Peyer's patch (tissue), 4 donors: ENCODE measurements around the gene IMMP1L. TPM values are rescaled to one million over a fixed set of nuclear protein-coding genes. Genes with fewer than 3 reads are reported as not detected.

Experiments
- DNase-seq, 3 donors: peaks; one replicate each; pipeline ENCODE4 v3.0.0-alpha.2; 2017 to 2019
- H3K27ac ChIP-seq, 4 donors: fragments of 200-600 bp; sonication (generic); one replicate each; pipeline ENCODE4 v1.5.1; 2016 to 2019
- H3K27me3 ChIP-seq, 2 donors: fragments of 200-600 bp; sonication (generic); one replicate each; pipeline ENCODE4 v1.5.1; 2019
- H3K36me3 ChIP-seq, 3 donors: fragments of 200-600 bp; sonication (generic); one replicate each; pipeline ENCODE4 v1.5.1; 2016 to 2019
- H3K4me1 ChIP-seq, 4 donors: fragments of 200-600 bp; sonication (generic); one replicate each; pipeline ENCODE4 v1.5.1; 2016 to 2019
- H3K4me3 ChIP-seq, 4 donors: fragments of 200-600 bp; sonication (generic); 1 replicate in 3 of 4; 2 replicates in 1 of 4; pipeline ENCODE4 v1.5.1; 2016 to 2019; ENCODE audit warnings: mild to moderate bottlenecking in 1 of 4
- H3K9me3 ChIP-seq, 4 donors: fragments of 200-600 bp; sonication (generic); one replicate each; pipeline ENCODE4 v1.5.1; 2016 to 2019; ENCODE audit warnings: mild to moderate bottlenecking in 1 of 4
- CTCF ChIP-seq, 6 experiments: fragments of 450-650 bp in 4 of 6; fragments of 200-600 bp in 2 of 6; sonication (generic) in 1 of 6; IDR thresholded peaks; one replicate each; pipeline ENCODE4 v1.5.1; 2017 to 2019; ENCODE audit warnings: antibody characterized with exemption in 6 of 6, mild to moderate bottlenecking in 3 of 6, moderate library complexity in 1 of 6
- POLR2A ChIP-seq, 2 donors: fragments of 450-650 bp; IDR thresholded peaks; one replicate each; pipeline ENCODE4 v1.5.1; 2017; ENCODE audit warnings: antibody characterized with exemption in 2 of 2, mild to moderate bottlenecking in 2 of 2, moderate library complexity in 2 of 2
- total RNA-seq, 4 donors: library from RNA; depleted of rRNA; stranded (reverse); fragments of >200 nt; gene quantifications; one replicate each; pipeline ENCODE4 v1.1.0, GENCODE V29; 2016

IMMP1L gene
- total RNA-seq, 4 donors from 2014 or later: 11.6 to 38.0 (median 20.1) TPM

GRCh38 chr11:31531293-31531692 lies 21.9 kb upstream of the IMMP1L start:
- TF ChIP-seq CTCF (IDR thresholded peaks at IDR 0.05): no peak
- no peak for TF ChIP-seq POLR2A (IDR thresholded peaks at IDR 0.05)
- Histone ChIP-seq H3K9me3 (no peaks in the 10 kb centered on the region), H3K4me1 (no peaks in the 10 kb centered on the region), H3K4me3 (no peak overlapping the region), H3K27me3 (no peaks in the 10 kb centered on the region), H3K27ac (no peak overlapping the region), H3K36me3 (no peaks in the 10 kb centered on the region)
- no peak for DNase-seq

- TF ChIP-seq POLR2A (IDR thresholded peaks at IDR 0.05) (no peak), CTCF (IDR thresholded peaks at IDR 0.05) (no peak)
- no peaks in the 10 kb centered on the region for H3K9me3 ChIP-seq
- H3K4me1 ChIP-seq: no peaks in the 10 kb centered on the region
- DNase-seq: no peak
- no peaks in the 10 kb centered on the region for H3K36me3 ChIP-seq
- H3K4me3 ChIP-seq: no peak overlapping the region
- no peak overlapping the region for H3K27ac ChIP-seq
- no peaks in the 10 kb centered on the region for H3K27me3 ChIP-seq
These were observed 20.3 kb upstream of the IMMP1L start for GRCh38 chr11:31529701-31530100.

- Histone ChIP-seq H3K27me3 (no peaks in the 10 kb centered on the region), H3K4me1 (no peaks in the 10 kb centered on the region), H3K36me3 (no peaks in the 10 kb centered on the region), H3K27ac (no peak overlapping the region), H3K4me3 (no peak overlapping the region), H3K9me3 (no peaks in the 10 kb centered on the region)
- TF ChIP-seq POLR2A (IDR thresholded peaks at IDR 0.05): no peak
- TF ChIP-seq CTCF (IDR thresholded peaks at IDR 0.05): no peak
- no peak for DNase-seq
These were observed 19.8 kb upstream of the IMMP1L start for GRCh38 chr11:31529189-31529588.

GRCh38 chr11:31521497-31522150 lies 12.2 kb upstream of the IMMP1L start:
- Histone ChIP-seq H3K4me3 (no peak overlapping the region), H3K36me3 (no peaks in the 10 kb centered on the region), H3K9me3 (no peaks in the 10 kb centered on the region), H3K4me1 (no peaks in the 10 kb centered on the region), H3K27ac (no peak overlapping the region), H3K27me3 (no peaks in the 10 kb centered on the region)
- DNase-seq: no peak
- TF ChIP-seq POLR2A (IDR thresholded peaks at IDR 0.05): no peak
- TF ChIP-seq CTCF (IDR thresholded peaks at IDR 0.05): no peak

GRCh38 chr11:31512117-31512516 lies 2.7 kb upstream of the IMMP1L start:
- H3K27ac ChIP-seq: no peak overlapping the region
- H3K9me3 ChIP-seq: no peaks in the 10 kb centered on the region
- TF ChIP-seq POLR2A (IDR thresholded peaks at IDR 0.05): no peak
- TF ChIP-seq CTCF (IDR thresholded peaks at IDR 0.05): no peak
- H3K4me1 ChIP-seq: peaks cover 0 to 13% (median 2%) of the 10 kb centered on the region in 4 donors
- no peak for DNase-seq
- H3K27me3 ChIP-seq: no peaks in the 10 kb centered on the region
- H3K36me3 ChIP-seq: no peaks in the 10 kb centered on the region
- H3K4me3 ChIP-seq: no peak overlapping the region
